ENCODE data around the gene CRABP1.

GRCh38 chr15:78291698-78292097, 48.5 kb upstream of the CRABP1 start:
- TF ChIP-seq CTCF (IDR thresholded peaks at IDR 0.05) = no peak
- no peak for TF ChIP-seq POLR2A (IDR thresholded peaks at IDR 0.05)
